Measurements from ENCODE around the gene DEUP1. TPM values are rescaled to one million over a fixed set of nuclear protein-coding genes. Genes with fewer than 3 reads are reported as not detected.
A peak's percentile ranks its signal among the peaks of the same experiment; 100 is the strongest.

DEUP1 gene
- total RNA-seq, 4 donors from 2014 or later: 0.78 to 1.1 TPM; not detected in 2

GRCh38 chr11:93480256-93480655, 149.7 kb downstream of the DEUP1 start:
- no peak overlapping the region for H3K4me3 ChIP-seq (replicated peaks in 1 of 3)
- no peak overlapping the region for H3K27ac ChIP-seq
- H3K4me1 ChIP-seq: peaks cover 0 to 4% of the 10 kb centered on the region in 2 donors
- H3K27me3 ChIP-seq: no peaks in the 10 kb centered on the region
- peaks cover 0 to 3% of the 10 kb centered on the region in 2 donors for H3K36me3 ChIP-seq
- no peak for DNase-seq
- TF ChIP-seq CTCF (IDR thresholded peaks at IDR 0.05): no peak
- no peak for TF ChIP-seq POLR2A (IDR thresholded peaks at IDR 0.05)
- WGBS, 2 donors: 93 to 100% methylated on average over 5 to 6 of the region's 6 CpGs
- intact Hi-C loops (cut with DNase I): no loop called here
- H3K9me3 ChIP-seq: no peaks in the 10 kb centered on the region

- DNase-seq: no peak
- TF ChIP-seq POLR2A (IDR thresholded peaks at IDR 0.05) (no peak), CTCF (IDR thresholded peaks at IDR 0.05) (no peak)
- H3K27me3 ChIP-seq: no peaks in the 10 kb centered on the region
- H3K4me1 ChIP-seq: peaks cover 0 to 4% of the 10 kb centered on the region in 2 donors
- no peaks in the 10 kb centered on the region for H3K9me3 ChIP-seq
- H3K36me3 ChIP-seq: peaks cover 0 to 3% of the 10 kb centered on the region in 2 donors
- no peak overlapping the region for H3K27ac ChIP-seq
- intact Hi-C loops (cut with DNase I): no loop called here
- 94 to 95% methylated on average over 1 of the region's 1 CpG for WGBS, 2 donors
- no peak overlapping the region for H3K4me3 ChIP-seq (replicated peaks in 1 of 3)
Measured at GRCh38 chr11:93480756-93481155, 150.2 kb downstream of the DEUP1 start.

- Histone ChIP-seq H3K4me1 (peaks cover 0 to 4% of the 10 kb centered on the region in 2 donors), H3K36me3 (peaks cover 0 to 3% of the 10 kb centered on the region in 2 donors), H3K4me3 (replicated peaks in 1 of 3) (no peak overlapping the region), H3K9me3 (no peaks in the 10 kb centered on the region), H3K27ac (no peak overlapping the region), H3K27me3 (no peaks in the 10 kb centered on the region)
- no peak for TF ChIP-seq POLR2A (IDR thresholded peaks at IDR 0.05)
- TF ChIP-seq CTCF (IDR thresholded peaks at IDR 0.05): no peak
- intact Hi-C loops (cut with DNase I): no loop called here
- DNase-seq: no peak
- 92 to 97% methylated on average over 16 of the region's 16 CpGs for WGBS, 2 donors
Measured at GRCh38 chr11:93481279-93481678, 150.7 kb downstream of the DEUP1 start.

- H3K4me1 ChIP-seq: peaks cover 1 to 4% of the 10 kb centered on the region in 2 donors
- 89 to 95% methylated on average over 6 of the region's 6 CpGs for WGBS, 2 donors
Measured at GRCh38 chr11:93481696-93482095, 151.2 kb downstream of the DEUP1 start.

GRCh38 chr11:93482556-93482955, 152.0 kb downstream of the DEUP1 start:
- H3K36me3 ChIP-seq: peaks cover 0 to 3% of the 10 kb centered on the region in 2 donors
- H3K9me3 ChIP-seq: no peaks in the 10 kb centered on the region
- no peak for DNase-seq
- TF ChIP-seq CTCF (IDR thresholded peaks at IDR 0.05): no peak
- no peak for TF ChIP-seq POLR2A (IDR thresholded peaks at IDR 0.05)
- no peak overlapping the region for H3K27ac ChIP-seq
- H3K4me3 ChIP-seq (replicated peaks in 1 of 3): no peak overlapping the region
- intact Hi-C loops (cut with DNase I): no loop called here
- H3K4me1 ChIP-seq: peaks cover 4 to 8% of the 10 kb centered on the region in 2 donors
- WGBS, 2 donors: 76 to 77% methylated on average over 10 of the region's 10 CpGs
- H3K27me3 ChIP-seq: no peaks in the 10 kb centered on the region

More at GRCh38 chr11:93481696-93482095, 151.2 kb downstream of the DEUP1 start:
- Histone ChIP-seq H3K27ac (no peak overlapping the region), H3K27me3 (no peaks in the 10 kb centered on the region), H3K36me3 (peaks cover 0 to 3% of the 10 kb centered on the region in 2 donors), H3K9me3 (no peaks in the 10 kb centered on the region), H3K4me3 (replicated peaks in 1 of 3) (no peak overlapping the region)
- intact Hi-C loops (cut with DNase I): no loop called here
- no peak for TF ChIP-seq POLR2A (IDR thresholded peaks at IDR 0.05)
- peak in 3 of 6 experiments; percentile 13 to 33 (median 18) for TF ChIP-seq CTCF (IDR thresholded peaks at IDR 0.05)
- peak in 1 of 2 donors; percentile 46 for DNase-seq
